ENCODE measurements around the gene MTUS2.

MTUS2 gene

GRCh38 chr13:29319451-29319850, 499.3 kb downstream of the MTUS2 start:
- no peaks in the 10 kb centered on the region for H3F3A ChIP-seq (ENCODE audit: insufficient read depth)
- no peak overlapping the region for H3K4me3 ChIP-seq (ENCODE audit: insufficient read depth, low read length, poor library complexity, severe bottlenecking)
- TF ChIP-seq EZH2phosphoT487 (conservative IDR thresholded peaks at IDR 0.05; ENCODE audit: low read length) (no peak), CTCF (IDR thresholded peaks at IDR 0.05; ENCODE audit: insufficient read depth, low read length, poor library complexity, severe bottlenecking) (no peak)
- no peaks in the 10 kb centered on the region for H3K79me2 ChIP-seq (ENCODE audit: insufficient read depth, low read length)
- no peaks in the 10 kb centered on the region for H3K9me2 ChIP-seq (replicated peaks; ENCODE audit: insufficient read depth, low read length)
- no peaks in the 10 kb centered on the region for H3K36me3 ChIP-seq (ENCODE audit: low read length)
- H3K27me3 ChIP-seq (ENCODE audit: low read length) = no peaks in the 10 kb centered on the region
- no peaks in the 10 kb centered on the region for H4K20me1 ChIP-seq (ENCODE audit: low read depth, low read length)
- H3K9me3 ChIP-seq (ENCODE audit: insufficient read depth, low read length) = no peaks in the 10 kb centered on the region
- no peak overlapping the region for H3K4me2 ChIP-seq (ENCODE audit: low read depth, low read length, poor library complexity, severe bottlenecking)
- no peak overlapping the region for H3K9ac ChIP-seq (ENCODE audit: low read length)
- no peak overlapping the region for H2AFZ ChIP-seq (ENCODE audit: low read depth, low read length, severe bottlenecking)
- H3K27ac ChIP-seq (ENCODE audit: low read depth, low read length) = no peak overlapping the region

- Histone ChIP-seq H3K79me2 (ENCODE audit: insufficient read depth, low read length) (no peaks in the 10 kb centered on the region), H3K9ac (ENCODE audit: low read length) (no peak overlapping the region), H3K4me2 (ENCODE audit: low read depth, low read length, poor library complexity, severe bottlenecking) (no peak overlapping the region), H3K27ac (ENCODE audit: low read depth, low read length) (no peak overlapping the region), H3K4me3 (ENCODE audit: insufficient read depth, low read length, poor library complexity, severe bottlenecking) (no peak overlapping the region), H3K9me2 (replicated peaks; ENCODE audit: insufficient read depth, low read length) (no peaks in the 10 kb centered on the region), H3K9me3 (ENCODE audit: insufficient read depth, low read length) (no peaks in the 10 kb centered on the region), H4K20me1 (ENCODE audit: low read depth, low read length) (no peaks in the 10 kb centered on the region), H2AFZ (ENCODE audit: low read depth, low read length, severe bottlenecking) (no peak overlapping the region), H3F3A (ENCODE audit: insufficient read depth) (no peaks in the 10 kb centered on the region), H3K27me3 (ENCODE audit: low read length) (no peaks in the 10 kb centered on the region), H3K36me3 (ENCODE audit: low read length) (no peaks in the 10 kb centered on the region)
- TF ChIP-seq CTCF (IDR thresholded peaks at IDR 0.05; ENCODE audit: insufficient read depth, low read length, poor library complexity, severe bottlenecking) = no peak
- TF ChIP-seq EZH2phosphoT487 (conservative IDR thresholded peaks at IDR 0.05; ENCODE audit: low read length) = no peak
Observed at GRCh38 chr13:29323954-29324353, 503.8 kb downstream of the MTUS2 start.

- no peaks in the 10 kb centered on the region for H3F3A ChIP-seq (ENCODE audit: insufficient read depth)
- no peak overlapping the region for H2AFZ ChIP-seq (ENCODE audit: low read depth, low read length, severe bottlenecking)
- TF ChIP-seq CTCF (IDR thresholded peaks at IDR 0.05; ENCODE audit: insufficient read depth, low read length, poor library complexity, severe bottlenecking) (no peak), EZH2phosphoT487 (conservative IDR thresholded peaks at IDR 0.05; ENCODE audit: low read length) (no peak)
Observed at GRCh38 chr13:29324601-29325000, 504.5 kb downstream of the MTUS2 start.

More at GRCh38 chr13:29324601-29325000, 504.5 kb downstream of the MTUS2 start:
- no peaks in the 10 kb centered on the region for H3K9me3 ChIP-seq (ENCODE audit: insufficient read depth, low read length)
- no peaks in the 10 kb centered on the region for H3K27me3 ChIP-seq (ENCODE audit: low read length)
- H3K27ac ChIP-seq (ENCODE audit: low read depth, low read length) = no peak overlapping the region
- H3K36me3 ChIP-seq (ENCODE audit: low read length) = no peaks in the 10 kb centered on the region
- H3K79me2 ChIP-seq (ENCODE audit: insufficient read depth, low read length) = no peaks in the 10 kb centered on the region
- H4K20me1 ChIP-seq (ENCODE audit: low read depth, low read length) = no peaks in the 10 kb centered on the region
- no peak overlapping the region for H3K4me3 ChIP-seq (ENCODE audit: insufficient read depth, low read length, poor library complexity, severe bottlenecking)
- no peak overlapping the region for H3K9ac ChIP-seq (ENCODE audit: low read length)
- no peak overlapping the region for H3K4me2 ChIP-seq (ENCODE audit: low read depth, low read length, poor library complexity, severe bottlenecking)
- no peaks in the 10 kb centered on the region for H3K9me2 ChIP-seq (replicated peaks; ENCODE audit: insufficient read depth, low read length)

All from SU-DHL-6 (cell line).